Spleen (tissue), 7 donors: Measurements from ENCODE around the gene CFAP20DC.

ENCODE experiments used
- POLR2A ChIP-seq, 3 donors: fragments of 450-650 bp; IDR thresholded peaks; one replicate each; pipeline ENCODE4 v1.5.1; 2017; ENCODE audit warnings: antibody characterized with exemption in 3 of 3, mild to moderate bottlenecking in 1 of 3
- POLR2AphosphoS5 ChIP-seq, 3 donors: sonication (generic); formaldehyde crosslinking; IDR thresholded peaks; one replicate each; pipeline ENCODE4 v1.5.1; 2017; ENCODE audit warnings: antibody characterized with exemption in 3 of 3
- TF ChIP-seq, protein P1 (sequence below), 11 experiments: fragments of 200-600 bp in 7 of 11; fragments of 450-650 bp in 4 of 11; sonication (generic) in 4 of 11; IDR thresholded peaks in 8 of 11; conservative IDR thresholded peaks in 3 of 11; 1 replicate in 7 of 11; 2 replicates in 4 of 11; pipeline versions ENCODE4 v1.4.0 to v1.8.0; 2016 to 2021; ENCODE audit warnings: antibody characterized with exemption in 11 of 11, inconsistent platforms in 4 of 11, mild to moderate bottlenecking in 1 of 11
- donor health status: DM: no; HTN: no; CAD: no; lungs with moderate emphysema.
- donor health status: DM: no; HTN: no; CAD: no.
- donor health status: DM: no; HTN: no; CAD: no.

- TF ChIP-seq, protein P1, sequence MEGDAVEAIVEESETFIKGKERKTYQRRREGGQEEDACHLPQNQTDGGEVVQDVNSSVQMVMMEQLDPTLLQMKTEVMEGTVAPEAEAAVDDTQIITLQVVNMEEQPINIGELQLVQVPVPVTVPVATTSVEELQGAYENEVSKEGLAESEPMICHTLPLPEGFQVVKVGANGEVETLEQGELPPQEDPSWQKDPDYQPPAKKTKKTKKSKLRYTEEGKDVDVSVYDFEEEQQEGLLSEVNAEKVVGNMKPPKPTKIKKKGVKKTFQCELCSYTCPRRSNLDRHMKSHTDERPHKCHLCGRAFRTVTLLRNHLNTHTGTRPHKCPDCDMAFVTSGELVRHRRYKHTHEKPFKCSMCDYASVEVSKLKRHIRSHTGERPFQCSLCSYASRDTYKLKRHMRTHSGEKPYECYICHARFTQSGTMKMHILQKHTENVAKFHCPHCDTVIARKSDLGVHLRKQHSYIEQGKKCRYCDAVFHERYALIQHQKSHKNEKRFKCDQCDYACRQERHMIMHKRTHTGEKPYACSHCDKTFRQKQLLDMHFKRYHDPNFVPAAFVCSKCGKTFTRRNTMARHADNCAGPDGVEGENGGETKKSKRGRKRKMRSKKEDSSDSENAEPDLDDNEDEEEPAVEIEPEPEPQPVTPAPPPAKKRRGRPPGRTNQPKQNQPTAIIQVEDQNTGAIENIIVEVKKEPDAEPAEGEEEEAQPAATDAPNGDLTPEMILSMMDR (IDR thresholded peaks at IDR 0.05 in 8 of 11, conservative IDR thresholded peaks at IDR 0.05 in 3 of 11), result no peak
- TF ChIP-seq POLR2A (IDR thresholded peaks at IDR 0.05) (no peak), POLR2AphosphoS5 (IDR thresholded peaks at IDR 0.05) (no peak)
Measured at GRCh38 chr3:59074764-59075163, 24.9 kb upstream of the CFAP20DC start.
